GM12891 (cell line): ENCODE data around the gene PLET1.

ENCODE experiments used
- PAX5 ChIP-seq: IDR thresholded peaks from 2 replicates; pipeline ENCODE4 v1.6.1; 2011; ENCODE audit warnings: low read length, moderate library complexity, mild to moderate bottlenecking; ENCODE audit not compliant: insufficient read depth, severe bottlenecking
- POLR2A ChIP-seq: IDR thresholded peaks from 2 replicates; pipeline ENCODE4 v1.6.1; 2011; ENCODE audit warnings: low read depth, low read length, control low read depth
- POLR2AphosphoS5 ChIP-seq: IDR thresholded peaks from 2 replicates; pipeline ENCODE4 v1.6.1; 2011; ENCODE audit warnings: low read depth, low read length, control low read depth
- SPI1 ChIP-seq: IDR thresholded peaks from 2 replicates; pipeline ENCODE4 v1.6.1; 2011; ENCODE audit warnings: low read depth, low read length, control low read depth
- TAF1 ChIP-seq: IDR thresholded peaks from 2 replicates; pipeline ENCODE4 v1.6.1; 2011; ENCODE audit warnings: low read depth, low read length, control low read depth

DNA sequence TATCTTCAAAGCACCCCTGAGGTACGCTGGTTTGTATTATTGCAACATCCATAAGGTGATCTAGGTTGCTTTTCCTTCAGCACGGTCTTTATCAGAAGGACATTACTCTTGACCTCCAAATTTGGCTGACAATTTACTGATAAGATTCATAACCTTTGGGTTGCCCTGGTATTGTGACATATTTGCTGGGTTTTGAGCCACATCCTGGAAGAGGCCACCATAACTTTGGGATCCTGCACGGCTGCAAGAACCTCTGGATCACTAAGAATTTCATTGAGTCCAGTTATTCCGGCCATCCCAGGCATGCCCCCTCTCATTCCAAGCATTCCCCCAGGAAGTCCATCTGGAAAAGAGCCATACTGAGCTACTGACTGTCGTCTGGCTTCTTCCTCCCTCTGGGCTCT, 6.5 kb upstream of the PLET1 start:
- no peak for TF ChIP-seq POLR2A
- no peak for TF ChIP-seq POLR2AphosphoS5
- TF ChIP-seq TAF1: no peak
- no peak for TF ChIP-seq PAX5
- TF ChIP-seq SPI1: no peak
